ENCODE results near the gene CREB5.

DNA sequence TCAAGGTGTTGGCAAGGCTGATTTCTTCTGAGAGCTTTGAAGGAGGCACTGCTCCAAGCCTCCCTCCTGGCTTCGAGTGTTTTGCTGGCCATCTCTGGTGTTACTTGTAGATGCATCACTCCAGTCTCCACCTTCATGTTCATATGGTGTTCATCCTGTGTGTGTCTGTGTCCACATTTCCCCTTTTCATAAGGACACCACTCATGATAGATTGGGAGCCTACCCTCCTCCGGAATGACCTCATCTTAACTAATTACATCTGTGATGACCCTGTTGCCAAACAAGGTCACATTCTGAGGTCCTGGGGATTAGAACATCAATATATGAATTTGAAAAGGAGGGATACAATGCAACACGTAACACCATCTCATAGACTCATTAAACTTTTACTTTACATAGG is 119.0 kb downstream of the CREB5 start:
- TF ChIP-seq POLR2AphosphoS5 (IDR thresholded peaks at IDR 0.05), result no peak
- TF ChIP-seq, protein P1, sequence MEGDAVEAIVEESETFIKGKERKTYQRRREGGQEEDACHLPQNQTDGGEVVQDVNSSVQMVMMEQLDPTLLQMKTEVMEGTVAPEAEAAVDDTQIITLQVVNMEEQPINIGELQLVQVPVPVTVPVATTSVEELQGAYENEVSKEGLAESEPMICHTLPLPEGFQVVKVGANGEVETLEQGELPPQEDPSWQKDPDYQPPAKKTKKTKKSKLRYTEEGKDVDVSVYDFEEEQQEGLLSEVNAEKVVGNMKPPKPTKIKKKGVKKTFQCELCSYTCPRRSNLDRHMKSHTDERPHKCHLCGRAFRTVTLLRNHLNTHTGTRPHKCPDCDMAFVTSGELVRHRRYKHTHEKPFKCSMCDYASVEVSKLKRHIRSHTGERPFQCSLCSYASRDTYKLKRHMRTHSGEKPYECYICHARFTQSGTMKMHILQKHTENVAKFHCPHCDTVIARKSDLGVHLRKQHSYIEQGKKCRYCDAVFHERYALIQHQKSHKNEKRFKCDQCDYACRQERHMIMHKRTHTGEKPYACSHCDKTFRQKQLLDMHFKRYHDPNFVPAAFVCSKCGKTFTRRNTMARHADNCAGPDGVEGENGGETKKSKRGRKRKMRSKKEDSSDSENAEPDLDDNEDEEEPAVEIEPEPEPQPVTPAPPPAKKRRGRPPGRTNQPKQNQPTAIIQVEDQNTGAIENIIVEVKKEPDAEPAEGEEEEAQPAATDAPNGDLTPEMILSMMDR (IDR thresholded peaks at IDR 0.05), result no peak

Measured in breast epithelium (tissue), 3 donors.